H1 (cell line): ENCODE data around the gene GET3. TPM values are rescaled to one million over a fixed set of nuclear protein-coding genes. Genes with fewer than 3 reads are reported as not detected.
A peak's percentile ranks its signal among the peaks of the same experiment; 100 is the strongest.

ENCODE experiments used
- ATF3 ChIP-seq: IDR thresholded peaks from 2 replicates; pipeline ENCODE4 v1.6.1; 2011; ENCODE audit warnings: low read depth, mild to moderate bottlenecking, low read length; ENCODE audit not compliant: insufficient read depth
- BACH1 ChIP-seq: IDR thresholded peaks from 2 replicates; pipeline ENCODE4 v1.6.1; 2012; ENCODE audit warnings: low read length, improper control_type of control experiment
- GABPA ChIP-seq: IDR thresholded peaks from 2 replicates; pipeline ENCODE4 v1.6.1; 2011; ENCODE audit warnings: mild to moderate bottlenecking, low read length, moderate library complexity, borderline replicate concordance; ENCODE audit not compliant: insufficient read depth
- GTF2F1 ChIP-seq: IDR thresholded peaks from 2 replicates; pipeline ENCODE4 v1.6.1; 2012; ENCODE audit warnings: low read depth, low read length, improper control_type of control experiment, borderline replicate concordance
- SP1 ChIP-seq: IDR thresholded peaks from 2 replicates; pipeline ENCODE4 v1.6.1; 2011; ENCODE audit warnings: low read depth, low read length
- SUZ12 ChIP-seq: fragments of 200-600 bp; sonication (generic); IDR thresholded peaks from 2 replicates; pipeline ENCODE4 v1.6.1; 2012; ENCODE audit warnings: mild to moderate bottlenecking, inconsistent platforms, low read length, moderate library complexity, mixed read lengths
- polyA plus RNA-seq, 7 experiments: library from polyadenylated mRNA; depleted of rRNA in 3 of 7; stranded (reverse) in 5 of 7; unstranded in 2 of 7; fragments of >200 nt in 5 of 7; fragments of 200-250 nt in 2 of 7; gene quantifications; 1 replicate in 5 of 7; 2 replicates in 1 of 7; 4 replicates in 1 of 7; pipeline versions ENCODE4 v1.2.1 to v1.2.3, GENCODE V29; 2011 to 2013; ENCODE audit warnings: missing spikeins in 2 of 7, mixed read lengths in 2 of 7
- total RNA-seq: library from RNA; stranded (reverse); fragmentation: NEBNext Ultra II Directional; extraction: Animal tissue kit (Norgen Biotek cat#: 25700); gene quantifications from 2 replicates; pipeline ENCODE4 v1.2.1, GENCODE V29; 2021

GET3 gene
- total and polyA plus RNA-seq, 2 of the 8 experiments (the other 6 are each of a cell fraction or from before 2014, with no cell fraction given), result 105 to 297 TPM

GRCh38 chr19:12782424-12783290 is 45.4 kb downstream of the GET3 start (continued):
- 0 out of 2 replicates have a peak, but pooled peaks have one; percentile 6 for TF ChIP-seq SP1
- TF ChIP-seq GTF2F1, result no peak
- no peak for TF ChIP-seq GABPA
- no peak for TF ChIP-seq ATF3
- peak; percentile 62; the same call in 1 of the 2 replicates for TF ChIP-seq SUZ12
- peak; percentile 83 for TF ChIP-seq BACH1
